Retinal pigment epithelial cell (primary cell): ENCODE results near the gene UBE2J2.

Experiments used
- DNase-seq: peaks from one replicate; pipeline ENCODE4 v3.0.0-alpha.2; 2010; ENCODE audit warnings: low read depth
- H3K4me3 ChIP-seq: 2 replicates; pipeline ENCODE4 v1.5.1; 2011; ENCODE audit warnings: mild to moderate bottlenecking, low read length, control low read depth, moderate library complexity
- TF ChIP-seq, protein P1 (sequence below): conservative IDR thresholded peaks from 2 replicates; pipeline ENCODE4 v1.5.1; 2011; ENCODE audit warnings: low read depth, low read length, control low read depth, inconsistent platforms

Gene UBE2J2

DNA sequence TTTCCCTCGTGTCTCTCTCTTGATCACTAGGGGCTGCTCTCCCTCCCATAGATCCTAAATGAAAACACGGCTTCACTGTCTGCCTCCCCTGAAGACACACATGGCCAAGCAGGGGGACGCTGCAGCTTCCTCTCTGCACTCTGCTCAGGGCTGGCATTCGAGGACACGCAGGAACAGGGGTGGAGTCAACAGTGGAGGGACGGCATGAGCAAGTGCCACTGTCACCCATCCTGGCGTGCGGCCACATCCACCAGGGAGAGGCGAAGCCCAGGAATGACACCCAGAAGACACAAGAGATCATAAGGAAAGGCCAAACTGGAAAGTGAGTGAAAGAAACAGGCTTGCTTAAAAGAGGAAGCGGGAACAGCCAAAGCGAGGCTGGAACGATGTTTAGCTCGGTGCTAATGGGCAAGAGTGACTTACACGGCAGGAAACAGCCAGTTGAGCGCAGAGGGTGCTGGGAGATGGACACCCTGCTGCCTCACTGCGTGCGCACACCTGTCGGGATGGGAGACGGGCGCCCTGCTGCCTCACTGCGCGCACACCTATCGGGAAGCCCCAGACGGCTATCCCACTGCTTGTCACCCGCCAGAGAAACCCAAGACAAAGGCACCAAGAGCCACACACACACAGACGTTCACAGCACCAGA is 13.6 kb downstream of the UBE2J2 start:
- no peak for DNase-seq
- H3K4me3 ChIP-seq = no peak overlapping the region
- TF ChIP-seq, protein P1, sequence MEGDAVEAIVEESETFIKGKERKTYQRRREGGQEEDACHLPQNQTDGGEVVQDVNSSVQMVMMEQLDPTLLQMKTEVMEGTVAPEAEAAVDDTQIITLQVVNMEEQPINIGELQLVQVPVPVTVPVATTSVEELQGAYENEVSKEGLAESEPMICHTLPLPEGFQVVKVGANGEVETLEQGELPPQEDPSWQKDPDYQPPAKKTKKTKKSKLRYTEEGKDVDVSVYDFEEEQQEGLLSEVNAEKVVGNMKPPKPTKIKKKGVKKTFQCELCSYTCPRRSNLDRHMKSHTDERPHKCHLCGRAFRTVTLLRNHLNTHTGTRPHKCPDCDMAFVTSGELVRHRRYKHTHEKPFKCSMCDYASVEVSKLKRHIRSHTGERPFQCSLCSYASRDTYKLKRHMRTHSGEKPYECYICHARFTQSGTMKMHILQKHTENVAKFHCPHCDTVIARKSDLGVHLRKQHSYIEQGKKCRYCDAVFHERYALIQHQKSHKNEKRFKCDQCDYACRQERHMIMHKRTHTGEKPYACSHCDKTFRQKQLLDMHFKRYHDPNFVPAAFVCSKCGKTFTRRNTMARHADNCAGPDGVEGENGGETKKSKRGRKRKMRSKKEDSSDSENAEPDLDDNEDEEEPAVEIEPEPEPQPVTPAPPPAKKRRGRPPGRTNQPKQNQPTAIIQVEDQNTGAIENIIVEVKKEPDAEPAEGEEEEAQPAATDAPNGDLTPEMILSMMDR = no peak

DNA sequence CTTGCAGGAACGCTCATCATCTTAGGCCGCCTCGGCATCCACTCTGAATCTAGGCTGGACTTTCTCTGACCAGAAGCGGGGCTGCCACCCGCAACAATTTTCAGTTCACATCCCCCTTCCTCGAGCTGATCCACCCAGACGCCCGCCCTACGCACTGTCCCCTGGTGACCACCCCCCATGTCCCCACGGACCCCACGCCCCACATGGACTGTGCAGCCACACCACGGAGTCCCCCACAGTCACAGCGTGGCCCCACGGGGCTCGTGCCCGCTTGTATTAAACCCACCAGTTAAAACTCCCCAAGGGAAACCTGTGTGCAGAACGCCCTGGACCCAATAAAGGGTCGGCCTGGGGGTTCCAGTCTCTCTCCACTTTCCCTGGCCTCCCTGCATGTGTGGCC is 14.1 kb downstream of the UBE2J2 start:
- DNase-seq = no peak
- H3K4me3 ChIP-seq = no peak overlapping the region
- TF ChIP-seq, protein P1 = no peak

GRCh38 chr1:1259119-1259488 is 14.6 kb downstream of the UBE2J2 start:
- DNase-seq = no peak
- TF ChIP-seq, protein P1 = no peak
- no peak overlapping the region for H3K4me3 ChIP-seq

- no peak overlapping the region for H3K4me3 ChIP-seq
- no peak for DNase-seq
- TF ChIP-seq, protein P1 = no peak
Observed at GRCh38 chr1:1256956-1257871, 16.4 kb downstream of the UBE2J2 start.

DNA sequence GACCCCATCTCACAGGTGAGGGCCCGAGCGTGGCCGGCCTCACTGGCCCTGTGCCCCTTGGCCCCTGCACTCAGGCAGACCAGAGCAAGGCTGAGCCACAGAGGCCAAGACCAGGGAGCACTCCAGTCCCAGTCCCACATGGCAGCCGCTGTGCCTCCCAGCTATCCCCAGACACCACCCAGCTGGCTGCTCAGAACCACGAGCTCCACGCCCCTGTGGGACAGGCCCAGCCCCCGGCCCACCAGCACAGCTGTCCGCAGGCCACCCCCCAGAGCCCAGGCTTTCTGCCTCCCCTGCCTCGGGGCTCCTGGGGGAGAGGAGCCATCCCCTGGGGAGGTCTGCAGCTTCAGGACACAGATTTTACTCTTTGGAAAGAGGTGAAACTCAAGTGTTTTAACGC is 18.0 kb downstream of the UBE2J2 start:
- no peak overlapping the region for H3K4me3 ChIP-seq
- TF ChIP-seq, protein P1 = no peak
- no peak for DNase-seq

DNA sequence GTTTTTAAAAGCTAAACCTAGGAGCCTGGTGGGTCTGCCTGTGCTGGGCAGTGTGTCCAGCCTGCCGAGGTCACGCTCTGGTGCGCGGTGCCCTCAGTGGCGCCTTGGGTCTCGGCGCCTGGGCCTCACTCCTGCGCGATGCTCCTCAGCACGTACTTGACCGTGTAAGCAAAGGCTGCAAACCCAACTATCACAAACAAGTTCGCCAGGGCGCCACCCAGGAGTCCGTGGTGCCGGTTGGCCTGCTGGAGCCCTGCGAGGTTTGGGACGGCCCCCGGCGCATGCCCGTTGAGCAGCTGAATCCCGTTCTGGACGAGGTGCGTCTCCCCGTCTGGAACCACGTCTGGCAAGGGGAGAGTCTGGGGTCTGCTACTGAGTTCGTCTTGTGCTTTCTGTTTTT is 18.6 kb downstream of the UBE2J2 start:
- H3K4me3 ChIP-seq = no peak overlapping the region
- TF ChIP-seq, protein P1 = no peak
- no peak for DNase-seq

DNA sequence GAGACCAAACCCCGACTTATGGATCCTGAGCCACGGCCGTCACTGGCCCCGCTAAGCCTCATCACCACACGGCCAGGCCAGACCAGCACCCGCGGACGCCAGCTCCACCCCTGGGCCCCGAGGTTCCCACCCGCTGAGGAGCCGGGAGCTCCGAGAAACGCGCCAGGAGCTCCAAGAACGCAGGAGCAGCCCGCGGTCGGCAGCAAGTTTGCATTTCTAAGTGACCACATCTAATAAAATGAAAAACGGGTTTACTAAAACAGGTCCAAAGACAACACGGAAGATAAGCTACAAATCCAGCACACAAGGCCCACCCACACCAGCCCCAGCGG is 19.0 kb downstream of the UBE2J2 start:
- DNase-seq = no peak
- no peak overlapping the region for H3K4me3 ChIP-seq
- TF ChIP-seq, protein P1 = no peak
